Measurements from ENCODE around the gene PMVK.

The PMVK gene

GRCh38 chr1:154963643-154964042 lies 27.1 kb upstream of the PMVK start:
- DNase-seq (ENCODE audit: insufficient read length) (no peak), FAIRE-seq (no peak)
- no peak for TF ChIP-seq POLR2A (IDR thresholded peaks at IDR 0.05; ENCODE audit: low read depth, low read length)

DNA sequence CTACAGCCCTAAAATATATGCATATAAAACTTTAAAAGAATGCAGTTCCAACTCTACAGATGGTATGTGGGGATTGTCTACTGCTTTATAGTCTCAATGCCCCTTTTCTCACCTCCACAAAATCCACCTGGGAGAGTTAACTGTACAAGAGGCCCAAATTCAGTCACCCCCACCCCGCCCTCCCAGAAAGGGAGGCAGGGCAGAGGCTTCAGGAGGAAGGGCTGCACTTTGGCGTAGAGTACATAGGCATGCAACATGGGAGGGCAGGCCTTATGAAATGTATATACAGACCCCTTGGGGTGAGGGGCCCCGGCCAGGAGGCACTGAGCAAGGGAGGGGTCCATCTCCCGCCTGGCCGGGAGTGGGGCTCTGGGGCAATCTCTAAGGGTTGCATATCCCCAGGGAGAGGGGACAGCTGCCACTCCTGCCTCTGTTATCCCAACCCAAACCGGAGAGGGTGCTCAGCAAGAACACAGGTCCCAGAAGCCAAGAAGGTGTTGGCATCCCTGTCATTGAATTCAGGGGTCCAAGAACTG lies 26.3 kb upstream of the PMVK start:
- DNase-seq (ENCODE audit: insufficient read length) (no peak), FAIRE-seq (no peak)
- no peak for TF ChIP-seq POLR2AphosphoS5 (IDR thresholded peaks at IDR 0.05; ENCODE audit: low read depth, low read length)
- no peak for TF ChIP-seq POLR2A (IDR thresholded peaks at IDR 0.05; ENCODE audit: low read depth, low read length)
- TF ChIP-seq TAF1 (IDR thresholded peaks at IDR 0.05; ENCODE audit: borderline replicate concordance, low read depth, low read length), result no peak

GRCh38 chr1:154962156-154962749 lies 25.7 kb upstream of the PMVK start:
- TF ChIP-seq POLR2A (IDR thresholded peaks at IDR 0.05; ENCODE audit: low read depth, low read length) (no peak), POLR2AphosphoS5 (IDR thresholded peaks at IDR 0.05; ENCODE audit: low read depth, low read length) (no peak), TAF1 (IDR thresholded peaks at IDR 0.05; ENCODE audit: borderline replicate concordance, low read depth, low read length) (no peak)
- DNase-seq (ENCODE audit: insufficient read length) (no peak), FAIRE-seq (peak; percentile 44)

DNA sequence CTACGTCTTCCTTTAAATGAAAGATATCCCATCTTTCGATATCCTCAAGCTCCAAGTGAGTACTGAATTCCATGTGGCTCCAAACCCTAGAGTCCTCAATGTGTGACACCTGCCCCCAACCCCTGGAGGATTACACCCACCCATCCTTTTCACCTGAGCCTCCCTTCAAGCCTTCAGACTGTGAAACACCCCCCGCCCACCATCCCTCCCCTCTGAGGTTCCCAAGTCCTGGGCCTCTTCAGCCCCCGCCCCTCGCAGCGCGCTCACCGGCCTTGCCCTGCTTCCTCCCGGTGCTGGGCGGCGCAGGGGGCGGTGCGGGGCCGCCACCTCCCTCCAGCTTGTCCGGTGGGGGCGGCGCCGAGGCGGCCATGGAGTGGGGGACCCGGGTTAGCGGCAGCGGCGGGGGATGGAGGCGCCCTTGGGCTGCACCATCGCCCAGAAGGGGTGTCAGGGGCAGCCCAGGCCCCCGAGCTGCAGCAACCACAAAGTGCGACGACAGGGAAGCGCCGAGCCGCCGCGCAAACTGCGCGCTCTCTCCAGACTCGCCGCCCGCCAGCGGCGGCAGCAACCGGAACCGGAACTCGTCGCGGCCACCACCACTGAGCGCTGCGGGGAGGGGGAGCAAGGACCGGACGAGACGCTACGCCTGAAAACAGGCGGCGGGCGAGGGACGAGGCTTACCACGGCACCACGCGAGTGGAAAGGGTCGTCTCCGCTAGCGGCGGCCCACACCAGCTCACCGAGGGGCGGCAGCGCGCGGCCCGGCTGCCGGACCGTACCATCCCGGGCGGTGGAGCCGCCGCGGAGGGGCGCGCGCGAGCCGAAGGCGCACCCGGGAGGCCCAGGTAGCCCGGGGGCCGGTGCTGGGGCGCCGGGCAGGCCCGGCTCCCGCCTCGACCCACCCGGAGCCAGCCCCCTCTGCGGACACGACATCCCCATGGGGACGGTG lies 25.0 kb upstream of the PMVK start, which contains the start of gene PYGO2:
Gene PYGO2 (minus strand): TSS at position 576 of the 949 bp plus-strand sequence. CDS start 206 bp downstream, at position 370.
- FAIRE-seq (peak; percentile 90), DNase-seq (ENCODE audit: insufficient read length) (peak; percentile 91)
- TF ChIP-seq TAF1 (IDR thresholded peaks at IDR 0.05; ENCODE audit: borderline replicate concordance, low read depth, low read length) (peak; percentile 51; the same call in 1 of the 2 replicates), POLR2AphosphoS5 (IDR thresholded peaks at IDR 0.05; ENCODE audit: low read depth, low read length) (peak; percentile 82), POLR2A (IDR thresholded peaks at IDR 0.05; ENCODE audit: low read depth, low read length) (peak; percentile 90)

- no peak for FAIRE-seq
- no peak for TF ChIP-seq POLR2A (IDR thresholded peaks at IDR 0.05; ENCODE audit: low read depth, low read length)
- no peak for TF ChIP-seq POLR2AphosphoS5 (IDR thresholded peaks at IDR 0.05; ENCODE audit: low read depth, low read length)
- TF ChIP-seq TAF1 (IDR thresholded peaks at IDR 0.05; ENCODE audit: borderline replicate concordance, low read depth, low read length), result no peak
- DNase-seq (ENCODE audit: insufficient read length), result no peak
These were observed 24.1 kb upstream of the PMVK start for GRCh38 chr1:154960446-154961136.

DNA sequence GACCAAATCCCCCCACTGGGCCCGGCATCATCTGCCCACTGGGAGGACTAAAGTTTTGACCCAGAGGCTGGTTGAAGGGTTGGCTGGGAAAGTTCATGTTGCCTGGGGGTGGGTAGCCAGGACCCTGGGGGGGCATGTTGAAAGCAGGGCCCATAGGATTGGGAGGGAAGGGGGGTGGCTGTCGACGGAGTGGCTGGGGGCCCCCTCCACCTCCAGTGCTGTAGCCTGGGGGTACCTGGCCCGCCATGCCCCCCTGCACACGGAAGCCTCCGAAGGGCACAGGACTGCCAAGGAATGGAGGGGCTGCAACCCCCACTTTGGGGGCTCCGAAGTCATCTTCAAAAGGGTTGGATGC lies 22.9 kb upstream of the PMVK start:
- no peak for TF ChIP-seq TAF1 (IDR thresholded peaks at IDR 0.05; ENCODE audit: borderline replicate concordance, low read depth, low read length)
- no peak for TF ChIP-seq POLR2AphosphoS5 (IDR thresholded peaks at IDR 0.05; ENCODE audit: low read depth, low read length)
- TF ChIP-seq POLR2A (IDR thresholded peaks at IDR 0.05; ENCODE audit: low read depth, low read length), result no peak
- DNase-seq (ENCODE audit: insufficient read length) (no peak), FAIRE-seq (no peak)

- no peak for FAIRE-seq
- TF ChIP-seq TAF1 (IDR thresholded peaks at IDR 0.05; ENCODE audit: borderline replicate concordance, low read depth, low read length) (no peak), POLR2A (IDR thresholded peaks at IDR 0.05; ENCODE audit: low read depth, low read length) (no peak), POLR2AphosphoS5 (IDR thresholded peaks at IDR 0.05; ENCODE audit: low read depth, low read length) (no peak)
These were observed 22.3 kb upstream of the PMVK start for GRCh38 chr1:154958681-154959425.

DNA sequence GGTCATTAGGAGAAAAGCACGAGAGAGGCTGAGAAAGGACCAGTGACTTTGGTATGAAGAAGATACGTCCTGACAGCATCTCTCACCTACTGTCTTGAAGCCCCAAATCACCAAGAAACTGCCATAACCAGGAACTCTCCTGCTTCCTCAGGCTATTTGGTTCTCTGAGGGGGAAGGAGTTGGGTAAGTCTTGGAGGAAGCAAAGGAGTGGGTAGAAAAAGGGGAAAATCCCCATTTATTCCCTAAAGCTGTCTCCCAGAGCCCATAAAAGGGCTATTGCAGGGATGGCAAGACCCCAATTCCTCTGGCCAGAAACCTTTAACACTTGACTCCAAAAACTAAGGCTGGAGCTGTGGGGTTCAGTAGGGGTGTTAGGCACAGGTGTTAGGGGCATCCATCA lies 21.5 kb upstream of the PMVK start:
- no peak for FAIRE-seq
- TF ChIP-seq POLR2A (IDR thresholded peaks at IDR 0.05; ENCODE audit: low read depth, low read length) (no peak), POLR2AphosphoS5 (IDR thresholded peaks at IDR 0.05; ENCODE audit: low read depth, low read length) (no peak), TAF1 (IDR thresholded peaks at IDR 0.05; ENCODE audit: borderline replicate concordance, low read depth, low read length) (no peak)

More at GRCh38 chr1:154958681-154959425, 22.3 kb upstream of the PMVK start:
- no peak for DNase-seq (ENCODE audit: insufficient read length)

DNA sequence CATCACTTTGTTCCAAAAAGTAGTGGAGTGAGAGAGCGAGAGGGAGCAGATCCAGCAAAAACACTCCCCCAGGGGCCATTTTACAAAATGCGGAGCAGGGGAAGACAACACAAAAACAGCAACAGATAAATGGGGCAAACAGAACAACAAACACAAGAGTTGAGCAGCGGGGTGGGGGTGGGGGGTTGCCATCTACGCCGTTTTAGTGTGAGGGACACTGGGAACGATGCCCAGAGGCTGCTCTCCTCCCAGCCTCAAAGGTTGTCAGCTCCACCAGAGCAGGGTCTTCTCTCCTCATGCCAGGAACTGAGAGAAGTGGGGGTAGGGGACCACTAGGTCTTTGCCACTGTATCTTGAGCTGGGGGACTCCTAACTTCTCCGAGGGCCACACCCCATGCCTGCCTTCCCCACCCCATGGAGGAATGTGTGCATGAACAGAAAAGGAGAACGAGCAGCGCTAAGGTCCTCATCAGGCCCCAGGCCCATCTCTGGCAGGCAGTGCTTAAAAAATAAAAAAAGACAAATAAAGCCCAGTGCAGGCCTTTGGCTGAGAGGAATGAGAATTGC lies 20.7 kb upstream of the PMVK start:
- no peak for DNase-seq (ENCODE audit: insufficient read length)
- no peak for FAIRE-seq
- TF ChIP-seq POLR2AphosphoS5 (IDR thresholded peaks at IDR 0.05; ENCODE audit: low read depth, low read length), result no peak
- TF ChIP-seq TAF1 (IDR thresholded peaks at IDR 0.05; ENCODE audit: borderline replicate concordance, low read depth, low read length), result no peak
- no peak for TF ChIP-seq POLR2A (IDR thresholded peaks at IDR 0.05; ENCODE audit: low read depth, low read length)

More for the DNA sequence above, 21.5 kb upstream of the PMVK start:
- DNase-seq (ENCODE audit: insufficient read length), result no peak

- DNase-seq (ENCODE audit: insufficient read length), result no peak
- no peak for FAIRE-seq
- no peak; the same call in 1 of the 2 replicates for TF ChIP-seq POLR2AphosphoS5 (IDR thresholded peaks at IDR 0.05; ENCODE audit: low read depth, low read length)
- no peak for TF ChIP-seq POLR2A (IDR thresholded peaks at IDR 0.05; ENCODE audit: low read depth, low read length)
- TF ChIP-seq TAF1 (IDR thresholded peaks at IDR 0.05; ENCODE audit: borderline replicate concordance, low read depth, low read length), result no peak
These were observed 20.0 kb upstream of the PMVK start for GRCh38 chr1:154956544-154956941.
